ENCODE results near the gene PITX3. TPM values are rescaled to one million over a fixed set of nuclear protein-coding genes. Genes with fewer than 3 reads are reported as not detected.

The PITX3 gene
- polyA plus RNA-seq, 1 donor from 2014 or later: not detected

DNA sequence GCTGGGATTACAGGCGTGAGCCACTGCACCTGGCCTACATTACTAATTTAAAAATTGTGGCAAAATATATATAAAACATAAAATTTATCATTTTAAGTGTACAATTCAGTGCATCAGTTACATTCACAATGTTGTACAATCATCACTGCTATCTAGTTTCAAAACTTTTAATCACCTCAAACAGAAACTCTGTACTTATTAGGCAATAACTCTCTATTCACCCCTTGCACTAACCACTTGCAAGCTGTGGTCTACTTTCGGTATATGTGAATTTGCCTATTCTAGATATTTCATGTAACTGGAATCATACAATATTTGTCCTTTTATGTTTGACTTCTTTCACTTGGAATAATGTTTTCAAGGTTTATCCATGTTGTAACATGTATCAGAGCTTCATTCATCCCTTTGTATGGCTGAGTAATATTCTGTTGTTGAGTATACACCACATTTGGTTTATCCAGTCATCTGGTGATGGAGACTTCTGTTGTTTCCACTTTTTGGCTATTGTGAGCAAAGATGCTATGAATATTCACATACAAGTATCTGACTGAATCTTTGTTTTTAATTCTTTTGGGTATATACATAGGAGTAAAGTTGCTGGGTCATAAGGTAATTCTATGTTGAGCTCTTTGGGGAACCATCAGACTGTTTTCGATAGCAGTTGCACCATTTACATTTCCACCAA is 29.6 kb downstream of the PITX3 start:
- no peak overlapping the region for H2AFZ ChIP-seq (ENCODE audit: low read depth, low read length)
- no peak overlapping the region for H3K27ac ChIP-seq (ENCODE audit: low read length)
- no peaks in the 10 kb centered on the region for H3K36me3 ChIP-seq (ENCODE audit: insufficient read depth, low read length)
- H3K4me3 ChIP-seq (ENCODE audit: low read length): no peak overlapping the region
- TF ChIP-seq RAD21 (conservative IDR thresholded peaks at IDR 0.05) (no peak), MXI1 (conservative IDR thresholded peaks at IDR 0.05; ENCODE audit: poor library complexity, severe bottlenecking) (no peak), TAF1 (IDR thresholded peaks at IDR 0.05; ENCODE audit: low read depth) (no peak), EP300 (conservative IDR thresholded peaks at IDR 0.05; ENCODE audit: poor library complexity, severe bottlenecking) (no peak), POLR2AphosphoS5 (IDR thresholded peaks at IDR 0.05) (no peak), SMC3 (conservative IDR thresholded peaks at IDR 0.05; ENCODE audit: poor library complexity) (no peak), EZH2 (IDR thresholded peaks at IDR 0.05; ENCODE audit: borderline replicate concordance, insufficient read depth, low read length, poor library complexity, severe bottlenecking) (no peak)
- TF ChIP-seq, protein P1, sequence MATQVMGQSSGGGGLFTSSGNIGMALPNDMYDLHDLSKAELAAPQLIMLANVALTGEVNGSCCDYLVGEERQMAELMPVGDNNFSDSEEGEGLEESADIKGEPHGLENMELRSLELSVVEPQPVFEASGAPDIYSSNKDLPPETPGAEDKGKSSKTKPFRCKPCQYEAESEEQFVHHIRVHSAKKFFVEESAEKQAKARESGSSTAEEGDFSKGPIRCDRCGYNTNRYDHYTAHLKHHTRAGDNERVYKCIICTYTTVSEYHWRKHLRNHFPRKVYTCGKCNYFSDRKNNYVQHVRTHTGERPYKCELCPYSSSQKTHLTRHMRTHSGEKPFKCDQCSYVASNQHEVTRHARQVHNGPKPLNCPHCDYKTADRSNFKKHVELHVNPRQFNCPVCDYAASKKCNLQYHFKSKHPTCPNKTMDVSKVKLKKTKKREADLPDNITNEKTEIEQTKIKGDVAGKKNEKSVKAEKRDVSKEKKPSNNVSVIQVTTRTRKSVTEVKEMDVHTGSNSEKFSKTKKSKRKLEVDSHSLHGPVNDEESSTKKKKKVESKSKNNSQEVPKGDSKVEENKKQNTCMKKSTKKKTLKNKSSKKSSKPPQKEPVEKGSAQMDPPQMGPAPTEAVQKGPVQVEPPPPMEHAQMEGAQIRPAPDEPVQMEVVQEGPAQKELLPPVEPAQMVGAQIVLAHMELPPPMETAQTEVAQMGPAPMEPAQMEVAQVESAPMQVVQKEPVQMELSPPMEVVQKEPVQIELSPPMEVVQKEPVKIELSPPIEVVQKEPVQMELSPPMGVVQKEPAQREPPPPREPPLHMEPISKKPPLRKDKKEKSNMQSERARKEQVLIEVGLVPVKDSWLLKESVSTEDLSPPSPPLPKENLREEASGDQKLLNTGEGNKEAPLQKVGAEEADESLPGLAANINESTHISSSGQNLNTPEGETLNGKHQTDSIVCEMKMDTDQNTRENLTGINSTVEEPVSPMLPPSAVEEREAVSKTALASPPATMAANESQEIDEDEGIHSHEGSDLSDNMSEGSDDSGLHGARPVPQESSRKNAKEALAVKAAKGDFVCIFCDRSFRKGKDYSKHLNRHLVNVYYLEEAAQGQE (IDR thresholded peaks at IDR 0.05; ENCODE audit: borderline replicate concordance): no peak
- TF ChIP-seq, protein P2, sequence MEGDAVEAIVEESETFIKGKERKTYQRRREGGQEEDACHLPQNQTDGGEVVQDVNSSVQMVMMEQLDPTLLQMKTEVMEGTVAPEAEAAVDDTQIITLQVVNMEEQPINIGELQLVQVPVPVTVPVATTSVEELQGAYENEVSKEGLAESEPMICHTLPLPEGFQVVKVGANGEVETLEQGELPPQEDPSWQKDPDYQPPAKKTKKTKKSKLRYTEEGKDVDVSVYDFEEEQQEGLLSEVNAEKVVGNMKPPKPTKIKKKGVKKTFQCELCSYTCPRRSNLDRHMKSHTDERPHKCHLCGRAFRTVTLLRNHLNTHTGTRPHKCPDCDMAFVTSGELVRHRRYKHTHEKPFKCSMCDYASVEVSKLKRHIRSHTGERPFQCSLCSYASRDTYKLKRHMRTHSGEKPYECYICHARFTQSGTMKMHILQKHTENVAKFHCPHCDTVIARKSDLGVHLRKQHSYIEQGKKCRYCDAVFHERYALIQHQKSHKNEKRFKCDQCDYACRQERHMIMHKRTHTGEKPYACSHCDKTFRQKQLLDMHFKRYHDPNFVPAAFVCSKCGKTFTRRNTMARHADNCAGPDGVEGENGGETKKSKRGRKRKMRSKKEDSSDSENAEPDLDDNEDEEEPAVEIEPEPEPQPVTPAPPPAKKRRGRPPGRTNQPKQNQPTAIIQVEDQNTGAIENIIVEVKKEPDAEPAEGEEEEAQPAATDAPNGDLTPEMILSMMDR (IDR thresholded peaks at IDR 0.05; ENCODE audit: poor library complexity, severe bottlenecking): no peak
- no peaks in the 10 kb centered on the region for H4K20me1 ChIP-seq (ENCODE audit: insufficient read depth)
- no peak overlapping the region for H3K9ac ChIP-seq (ENCODE audit: low read length)
- H3K79me2 ChIP-seq (replicated peaks; ENCODE audit: insufficient read depth, low read length): no peaks in the 10 kb centered on the region
- no peak overlapping the region for H3K4me2 ChIP-seq (ENCODE audit: low read length)
- no peaks in the 10 kb centered on the region for H3K9me2 ChIP-seq (ENCODE audit: insufficient read depth, low read length)
- no peaks in the 10 kb centered on the region for H3K27me3 ChIP-seq (ENCODE audit: insufficient read depth, low read depth, low read length)
- H3K9me3 ChIP-seq (ENCODE audit: low read length): no peaks in the 10 kb centered on the region
- no peaks in the 10 kb centered on the region for H3F3A ChIP-seq (ENCODE audit: insufficient read depth, low read length, poor library complexity, severe bottlenecking)

DNA sequence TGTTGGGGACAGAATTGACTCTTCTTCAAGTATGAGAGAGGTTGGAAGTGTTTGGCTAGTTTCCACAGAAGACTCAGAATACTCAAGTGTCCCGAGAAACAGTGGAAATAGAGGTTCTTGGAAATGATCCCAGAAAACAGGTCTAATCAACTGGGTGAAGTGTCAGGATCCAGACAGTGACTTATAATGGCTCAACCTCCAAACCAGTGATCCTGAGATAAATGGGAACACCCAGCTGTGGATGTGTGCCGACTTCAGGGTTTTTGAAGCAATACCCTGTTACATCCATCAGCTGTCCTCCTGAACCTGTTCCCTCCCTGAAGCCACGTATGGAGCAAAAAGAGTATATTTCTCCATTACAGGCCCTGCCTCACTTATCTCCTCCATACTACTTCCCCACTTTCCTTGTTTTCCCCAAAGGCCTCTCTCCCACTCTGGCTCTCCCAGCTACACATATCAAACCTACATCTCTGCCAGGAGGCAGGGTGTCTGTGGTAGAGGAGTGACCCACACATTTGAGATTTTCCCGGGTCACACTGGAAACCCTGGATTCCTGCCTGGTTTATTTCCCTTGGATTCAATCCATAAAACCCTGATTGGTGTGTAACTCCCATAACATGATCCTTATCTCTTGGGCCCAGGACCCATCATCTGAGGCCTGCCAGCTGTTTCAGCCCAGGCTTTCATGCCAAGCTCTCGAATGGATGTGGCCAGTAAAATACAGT is 32.8 kb downstream of the PITX3 start:
- Histone ChIP-seq H3K79me2 (replicated peaks; ENCODE audit: insufficient read depth, low read length) (no peaks in the 10 kb centered on the region), H2AFZ (ENCODE audit: low read depth, low read length) (no peak overlapping the region), H3K27me3 (ENCODE audit: insufficient read depth, low read depth, low read length) (no peaks in the 10 kb centered on the region), H3K36me3 (ENCODE audit: insufficient read depth, low read length) (no peaks in the 10 kb centered on the region), H3K4me3 (ENCODE audit: low read length) (no peak overlapping the region), H3K9me2 (ENCODE audit: insufficient read depth, low read length) (no peaks in the 10 kb centered on the region), H3K9me3 (ENCODE audit: low read length) (no peaks in the 10 kb centered on the region), H3K4me2 (ENCODE audit: low read length) (no peak overlapping the region), H4K20me1 (ENCODE audit: insufficient read depth) (no peaks in the 10 kb centered on the region), H3F3A (ENCODE audit: insufficient read depth, low read length, poor library complexity, severe bottlenecking) (no peaks in the 10 kb centered on the region), H3K27ac (ENCODE audit: low read length) (no peak overlapping the region), H3K9ac (ENCODE audit: low read length) (no peak overlapping the region)
- TF ChIP-seq EZH2 (IDR thresholded peaks at IDR 0.05; ENCODE audit: borderline replicate concordance, insufficient read depth, low read length, poor library complexity, severe bottlenecking) (no peak), TAF1 (IDR thresholded peaks at IDR 0.05; ENCODE audit: low read depth) (no peak), RAD21 (conservative IDR thresholded peaks at IDR 0.05) (no peak), EP300 (conservative IDR thresholded peaks at IDR 0.05; ENCODE audit: poor library complexity, severe bottlenecking) (no peak), SMC3 (conservative IDR thresholded peaks at IDR 0.05; ENCODE audit: poor library complexity) (no peak), POLR2AphosphoS5 (IDR thresholded peaks at IDR 0.05) (no peak), MXI1 (conservative IDR thresholded peaks at IDR 0.05; ENCODE audit: poor library complexity, severe bottlenecking) (no peak)
- TF ChIP-seq, protein P1 (IDR thresholded peaks at IDR 0.05; ENCODE audit: borderline replicate concordance): no peak
- TF ChIP-seq, protein P2 (IDR thresholded peaks at IDR 0.05; ENCODE audit: poor library complexity, severe bottlenecking): no peak
